Thyroid gland (tissue), 4 donors: ENCODE data around the gene GNG12.

ENCODE experiments used
- CTCF ChIP-seq, 6 experiments: fragments of 200-600 bp in 3 of 6; fragments of 450-650 bp in 3 of 6; sonication (generic) in 3 of 6; IDR thresholded peaks; one replicate each; pipeline ENCODE4 v1.5.1; 2016 to 2019; ENCODE audit warnings: antibody characterized with exemption in 6 of 6, mild to moderate bottlenecking in 2 of 6, inconsistent platforms in 1 of 6, moderate library complexity in 1 of 6
- POLR2A ChIP-seq, 2 donors: fragments of 450-650 bp; IDR thresholded peaks; one replicate each; pipeline ENCODE4 v1.6.1; 2017; ENCODE audit warnings: antibody characterized with exemption in 2 of 2, mild to moderate bottlenecking in 2 of 2, moderate library complexity in 1 of 2

- no peak for TF ChIP-seq CTCF (IDR thresholded peaks at IDR 0.05)
- TF ChIP-seq POLR2A (IDR thresholded peaks at IDR 0.05), result peak in 1 of 2 donors; percentile 19
Observed at GRCh38 chr1:67717876-67718275, 115.4 kb downstream of the GNG12 start.
